Prostate gland (tissue), 2 donors: ENCODE measurements around the gene GPR3. TPM values are rescaled to one million over a fixed set of nuclear protein-coding genes. Genes with fewer than 3 reads are reported as not detected.

Experiments
- DNase-seq: peaks from one replicate; pipeline ENCODE4 v3.0.0-alpha.2; 2019; ENCODE audit warnings: low spot score
- H3K27ac ChIP-seq, 2 donors: fragments of 200-600 bp; sonication (generic); 2 replicates each; pipeline ENCODE4 v1.5.1; 2017 to 2019
- H3K27me3 ChIP-seq: fragments of 200-600 bp; sonication (generic); replicated peaks from 2 replicates; pipeline ENCODE4 v1.5.1; 2019; ENCODE audit not compliant: insufficient read depth
- H3K36me3 ChIP-seq, 2 donors: fragments of 200-600 bp; sonication (generic); 1 replicate in 1 of 2; 2 replicates in 1 of 2; pipeline versions ENCODE4 v1.5.1 to v1.8.1; 2017 to 2019
- H3K4me1 ChIP-seq: fragments of 200-600 bp; sonication (generic); replicated peaks from 2 replicates; pipeline ENCODE4 v1.5.1; 2019
- H3K4me3 ChIP-seq, 2 donors: fragments of 200-600 bp; sonication (generic); 2 replicates each; pipeline ENCODE4 v1.5.1; 2017 to 2019
- H3K9me3 ChIP-seq: fragments of 200-600 bp; sonication (generic); 2 replicates; pipeline ENCODE4 v1.5.1; 2017
- POLR2A ChIP-seq: fragments of 450-650 bp; IDR thresholded peaks from one replicate; pipeline ENCODE4 v1.6.1; 2016; ENCODE audit warnings: antibody characterized with exemption, mild to moderate bottlenecking
- POLR2AphosphoS5 ChIP-seq: sonication (generic); formaldehyde crosslinking; IDR thresholded peaks from one replicate; pipeline ENCODE4 v1.6.1; 2017; ENCODE audit warnings: antibody characterized with exemption
- whole genome bisulfite sequencing: methylation state at CpG from one replicate; pipeline ENCODE4 v1.1.5; 2018; 5-methylcytosine and 5-hydroxymethylcytosine counted together
- intact Hi-C: fragments of 100-400 bp; cut with DNase I; formaldehyde crosslinking; loops from one replicate; pipeline ENCODE4 v1.14.2; 2022
- total RNA-seq, 2 donors: library from RNA; depleted of rRNA; stranded (reverse); fragments of >200 nt; gene quantifications; one replicate each; pipeline ENCODE4 v1.1.0, GENCODE V29; 2016
- TF ChIP-seq, protein P1 (sequence below), 4 experiments: fragments of 200-600 bp in 2 of 4; fragments of 450-650 bp in 2 of 4; sonication (generic) in 2 of 4; IDR thresholded peaks; 1 replicate in 3 of 4; 2 replicates in 1 of 4; pipeline ENCODE4 v1.5.1; 2016 to 2019; ENCODE audit warnings: antibody characterized with exemption in 4 of 4, mild to moderate bottlenecking in 2 of 4, moderate library complexity in 2 of 4

Gene GPR3
- total RNA-seq, 2 donors from 2014 or later = 0.14 to 0.57 TPM

- Histone ChIP-seq H3K27me3 (no peaks in the 10 kb centered on the region), H3K27ac (no peak overlapping the region), H3K9me3 (no peaks in the 10 kb centered on the region), H3K4me3 (no peak overlapping the region), H3K4me1 (no peaks in the 10 kb centered on the region), H3K36me3 (peaks cover 0 to 16% of the 10 kb centered on the region in 2 donors)
- DNase-seq = no peak
- TF ChIP-seq POLR2AphosphoS5 = no peak
- TF ChIP-seq, protein P1, sequence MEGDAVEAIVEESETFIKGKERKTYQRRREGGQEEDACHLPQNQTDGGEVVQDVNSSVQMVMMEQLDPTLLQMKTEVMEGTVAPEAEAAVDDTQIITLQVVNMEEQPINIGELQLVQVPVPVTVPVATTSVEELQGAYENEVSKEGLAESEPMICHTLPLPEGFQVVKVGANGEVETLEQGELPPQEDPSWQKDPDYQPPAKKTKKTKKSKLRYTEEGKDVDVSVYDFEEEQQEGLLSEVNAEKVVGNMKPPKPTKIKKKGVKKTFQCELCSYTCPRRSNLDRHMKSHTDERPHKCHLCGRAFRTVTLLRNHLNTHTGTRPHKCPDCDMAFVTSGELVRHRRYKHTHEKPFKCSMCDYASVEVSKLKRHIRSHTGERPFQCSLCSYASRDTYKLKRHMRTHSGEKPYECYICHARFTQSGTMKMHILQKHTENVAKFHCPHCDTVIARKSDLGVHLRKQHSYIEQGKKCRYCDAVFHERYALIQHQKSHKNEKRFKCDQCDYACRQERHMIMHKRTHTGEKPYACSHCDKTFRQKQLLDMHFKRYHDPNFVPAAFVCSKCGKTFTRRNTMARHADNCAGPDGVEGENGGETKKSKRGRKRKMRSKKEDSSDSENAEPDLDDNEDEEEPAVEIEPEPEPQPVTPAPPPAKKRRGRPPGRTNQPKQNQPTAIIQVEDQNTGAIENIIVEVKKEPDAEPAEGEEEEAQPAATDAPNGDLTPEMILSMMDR (IDR thresholded peaks at IDR 0.05) = no peak
- no peak for TF ChIP-seq POLR2A
- intact Hi-C loops = loop anchor here (2.0 to 10.0 kb wide), 2 partner anchors 33 to 51 kb away; no protein-coding TSS in a partner anchor
- 91% methylated on average over 5 of the region's 5 CpGs for WGBS
Observed at GRCh38 chr1:27355683-27356082, 36.7 kb upstream of the GPR3 start.

DNA sequence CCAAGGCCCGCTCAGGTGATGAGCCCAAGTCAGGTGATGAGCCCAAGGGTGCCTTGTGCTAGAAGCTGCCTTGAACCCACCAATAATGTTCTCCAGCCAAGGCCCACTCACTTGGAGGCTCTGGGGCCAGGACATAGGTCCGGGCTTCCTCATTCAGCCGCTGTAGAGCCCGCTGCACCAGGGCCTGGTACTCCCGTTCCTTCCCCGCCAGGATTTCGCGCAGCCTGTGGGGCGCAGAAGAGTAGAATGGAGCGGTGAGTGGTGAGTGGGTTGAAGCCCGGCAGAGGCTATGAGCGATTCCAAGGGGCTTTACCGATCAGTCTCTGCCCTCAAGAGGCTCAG is 36.2 kb upstream of the GPR3 start:
- no peak for DNase-seq
- no peaks in the 10 kb centered on the region for H3K27me3 ChIP-seq
- TF ChIP-seq POLR2AphosphoS5 = no peak
- TF ChIP-seq, protein P1 (IDR thresholded peaks at IDR 0.05) = no peak
- no peak for TF ChIP-seq POLR2A
- no peaks in the 10 kb centered on the region for H3K4me1 ChIP-seq
- H3K27ac ChIP-seq = peak overlapping the region; percentile 82 to 83
- H3K36me3 ChIP-seq = peaks cover 0 to 16% of the 10 kb centered on the region in 2 donors
- intact Hi-C loops = loop anchor here (2.0 to 10.0 kb wide), 2 partner anchors 33 to 51 kb away; no protein-coding TSS in a partner anchor
- WGBS = 88% methylated on average over 13 of the region's 13 CpGs
- H3K4me3 ChIP-seq = no peak overlapping the region
- no peaks in the 10 kb centered on the region for H3K9me3 ChIP-seq

- no peaks in the 10 kb centered on the region for H3K4me1 ChIP-seq
- no peaks in the 10 kb centered on the region for H3K27me3 ChIP-seq
- peak; percentile 66 for DNase-seq
- TF ChIP-seq POLR2A (peak; percentile 10), POLR2AphosphoS5 (no peak)
- TF ChIP-seq, protein P1 (IDR thresholded peaks at IDR 0.05) = peak in 1 of 4 experiments; percentile 32
- peak overlapping the region; percentile 82 to 83 for H3K27ac ChIP-seq
- no peaks in the 10 kb centered on the region for H3K9me3 ChIP-seq
- H3K4me3 ChIP-seq = peak overlapping the region in 1 of 2 donors; percentile 20
- intact Hi-C loops = loop anchor here (2.0 to 10.0 kb wide), 2 partner anchors 32 to 52 kb away; no protein-coding TSS in a partner anchor
- WGBS = 63% methylated on average over 36 of the region's 37 CpGs
- H3K36me3 ChIP-seq = peaks cover 0 to 16% of the 10 kb centered on the region in 2 donors
Observed at GRCh38 chr1:27356619-27357280, 35.7 kb upstream of the GPR3 start.

- peak overlapping the region in 1 of 2 donors; percentile 20 for H3K4me3 ChIP-seq
- intact Hi-C loops = loop anchor here (2.0 to 10.0 kb wide), 2 partner anchors 31 to 53 kb away; no protein-coding TSS in a partner anchor
- TF ChIP-seq POLR2A (no peak), POLR2AphosphoS5 (peak; percentile 77)
- TF ChIP-seq, protein P1 (IDR thresholded peaks at IDR 0.05) = peak; percentile 97 to 99 (median 98)
- H3K4me1 ChIP-seq = no peaks in the 10 kb centered on the region
- H3K27ac ChIP-seq = peak overlapping the region; percentile 82 to 83
- H3K36me3 ChIP-seq = peaks cover 0 to 20% of the 10 kb centered on the region in 2 donors
- H3K27me3 ChIP-seq = no peaks in the 10 kb centered on the region
- H3K9me3 ChIP-seq = no peaks in the 10 kb centered on the region
- WGBS = 30% methylated on average over 33 of the region's 40 CpGs
- DNase-seq = peak; percentile 77
Observed at GRCh38 chr1:27357281-27358037, 35.0 kb upstream of the GPR3 start.
